C4-2B (cell line): Measurements from ENCODE around the gene CD83.

Experiments used
- CTCF ChIP-seq: fragments of 450-650 bp; conservative IDR thresholded peaks from 2 replicates; pipeline ENCODE4 v1.5.1; 2017; ENCODE audit warnings: mild to moderate bottlenecking
- ZFX ChIP-seq: fragments of 450-650 bp; IDR thresholded peaks from 2 replicates; pipeline ENCODE4 v1.6.1; 2017

GRCh38 chr6:14170128-14170527 is 52.6 kb downstream of the CD83 start:
- TF ChIP-seq CTCF (no peak), ZFX (no peak)
